ENCODE measurements around the gene TRABD2B. TPM values are rescaled to one million over a fixed set of nuclear protein-coding genes. Genes with fewer than 3 reads are reported as not detected.

The TRABD2B gene
- polyA plus RNA-seq, 1 donor: 3.0 TPM

DNA sequence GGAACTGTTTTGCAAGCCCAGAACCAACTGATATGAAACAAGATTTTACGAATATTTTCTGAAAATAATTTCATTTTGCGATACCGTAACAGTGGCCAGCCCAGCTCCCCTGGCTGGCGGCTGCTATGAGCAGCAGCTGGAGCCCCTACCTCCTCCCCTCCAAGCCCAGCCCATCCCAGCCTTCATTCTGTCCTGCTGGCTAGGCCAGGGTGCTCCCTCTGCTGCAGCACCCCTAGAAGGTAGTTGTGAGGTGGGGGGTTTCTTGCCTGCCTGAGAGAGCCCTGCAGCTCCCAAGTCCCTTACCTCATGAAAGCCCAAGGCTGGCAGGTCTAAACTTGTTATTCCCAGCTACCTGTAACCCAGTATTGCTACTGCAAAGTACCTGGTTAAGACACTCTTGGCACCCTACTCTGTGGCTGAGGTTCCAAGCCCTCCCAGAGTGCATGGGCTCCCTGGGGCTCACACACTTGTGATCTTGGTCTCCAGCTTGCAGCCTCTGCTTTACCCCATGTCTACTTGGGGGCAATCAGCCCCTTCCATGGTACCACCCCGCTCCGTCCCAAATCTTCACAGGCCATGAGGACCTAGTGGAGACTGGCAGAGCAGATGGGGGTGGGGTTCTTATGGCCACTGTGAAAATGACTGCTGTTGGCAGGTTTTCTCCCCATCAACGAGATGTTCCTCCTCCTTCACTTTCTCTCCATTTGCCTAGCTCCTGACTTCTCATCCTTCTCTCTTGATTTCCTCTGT is 239.8 kb downstream of the TRABD2B start:
- Histone ChIP-seq H3K27me3 (ENCODE audit: control insufficient read depth, insufficient read depth, low read length) (no peaks in the 10 kb centered on the region), H3K36me3 (ENCODE audit: control insufficient read depth, insufficient read depth, low read length) (no peaks in the 10 kb centered on the region), H3K27ac (ENCODE audit: low read length) (no peak overlapping the region), H3K9me3 (ENCODE audit: control insufficient read depth, low read depth, low read length) (no peaks in the 10 kb centered on the region), H3K4me1 (ENCODE audit: control insufficient read depth, insufficient read depth, low read length) (peaks cover 17% of the 10 kb centered on the region), H3K4me3 (ENCODE audit: low read length) (no peak overlapping the region)
- 60% methylated on average over 1 of the region's 7 CpGs for WGBS (ENCODE audit: insufficient coverage, low lambda C conversion rate)
- DNase-seq: no peak

DNA sequence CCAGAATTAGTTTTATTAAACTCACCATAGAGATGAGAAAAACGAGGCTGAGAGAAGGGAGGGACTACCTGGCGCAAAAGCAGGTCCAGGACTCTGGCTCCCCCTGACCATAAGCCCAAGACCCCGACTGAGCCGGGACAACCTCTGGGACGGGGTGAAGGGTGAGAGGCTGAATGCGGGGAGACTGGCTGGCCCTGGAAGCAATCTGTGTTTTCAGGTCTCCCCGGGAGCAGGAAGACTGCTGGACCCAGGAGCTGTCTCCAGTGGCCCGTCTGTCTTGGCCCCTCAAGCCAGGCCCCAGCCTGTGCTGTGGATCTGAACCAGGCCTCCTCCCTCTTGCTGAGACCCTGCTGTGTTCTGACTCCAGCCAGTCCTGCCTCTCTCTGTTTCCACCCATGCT is 240.8 kb downstream of the TRABD2B start:
- no peaks in the 10 kb centered on the region for H3K9me3 ChIP-seq (ENCODE audit: control insufficient read depth, low read depth, low read length)
- H3K4me3 ChIP-seq (ENCODE audit: low read length): no peak overlapping the region
- no peaks in the 10 kb centered on the region for H3K27me3 ChIP-seq (ENCODE audit: control insufficient read depth, insufficient read depth, low read length)
- H3K27ac ChIP-seq (ENCODE audit: low read length): no peak overlapping the region
- H3K4me1 ChIP-seq (ENCODE audit: control insufficient read depth, insufficient read depth, low read length): peaks cover 20% of the 10 kb centered on the region
- no CpG with 5 or more reads among the region's 8 CpGs for WGBS (ENCODE audit: insufficient coverage, low lambda C conversion rate)
- no peak for DNase-seq
- no peaks in the 10 kb centered on the region for H3K36me3 ChIP-seq (ENCODE audit: control insufficient read depth, insufficient read depth, low read length)

DNA sequence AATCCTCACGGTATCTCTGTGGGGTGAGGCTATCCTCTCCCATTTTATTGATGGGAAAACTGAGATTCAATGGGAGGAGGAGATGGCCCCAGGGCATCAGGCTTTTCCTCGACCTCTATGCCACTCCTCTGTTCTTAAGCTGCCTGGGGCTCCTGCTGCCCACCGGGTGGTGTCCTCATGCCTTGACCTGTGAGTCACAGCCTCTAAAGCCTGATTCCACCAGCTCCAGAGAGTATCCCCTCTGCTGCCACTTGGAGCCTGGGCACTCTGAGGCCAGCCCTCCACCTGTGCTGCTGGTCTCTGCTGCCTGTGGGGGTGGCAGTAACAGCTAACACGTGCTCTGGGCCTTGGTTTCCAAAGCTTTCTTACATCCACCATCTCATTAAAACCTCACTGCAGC is 241.2 kb downstream of the TRABD2B start:
- Histone ChIP-seq H3K4me3 (ENCODE audit: low read length) (no peak overlapping the region), H3K4me1 (ENCODE audit: control insufficient read depth, insufficient read depth, low read length) (peaks cover 20% of the 10 kb centered on the region), H3K36me3 (ENCODE audit: control insufficient read depth, insufficient read depth, low read length) (no peaks in the 10 kb centered on the region), H3K27me3 (ENCODE audit: control insufficient read depth, insufficient read depth, low read length) (no peaks in the 10 kb centered on the region), H3K27ac (ENCODE audit: low read length) (no peak overlapping the region), H3K9me3 (ENCODE audit: control insufficient read depth, low read depth, low read length) (no peaks in the 10 kb centered on the region)
- WGBS (ENCODE audit: insufficient coverage, low lambda C conversion rate): no CpG with 5 or more reads among the region's 4 CpGs
- no peak for DNase-seq

DNA sequence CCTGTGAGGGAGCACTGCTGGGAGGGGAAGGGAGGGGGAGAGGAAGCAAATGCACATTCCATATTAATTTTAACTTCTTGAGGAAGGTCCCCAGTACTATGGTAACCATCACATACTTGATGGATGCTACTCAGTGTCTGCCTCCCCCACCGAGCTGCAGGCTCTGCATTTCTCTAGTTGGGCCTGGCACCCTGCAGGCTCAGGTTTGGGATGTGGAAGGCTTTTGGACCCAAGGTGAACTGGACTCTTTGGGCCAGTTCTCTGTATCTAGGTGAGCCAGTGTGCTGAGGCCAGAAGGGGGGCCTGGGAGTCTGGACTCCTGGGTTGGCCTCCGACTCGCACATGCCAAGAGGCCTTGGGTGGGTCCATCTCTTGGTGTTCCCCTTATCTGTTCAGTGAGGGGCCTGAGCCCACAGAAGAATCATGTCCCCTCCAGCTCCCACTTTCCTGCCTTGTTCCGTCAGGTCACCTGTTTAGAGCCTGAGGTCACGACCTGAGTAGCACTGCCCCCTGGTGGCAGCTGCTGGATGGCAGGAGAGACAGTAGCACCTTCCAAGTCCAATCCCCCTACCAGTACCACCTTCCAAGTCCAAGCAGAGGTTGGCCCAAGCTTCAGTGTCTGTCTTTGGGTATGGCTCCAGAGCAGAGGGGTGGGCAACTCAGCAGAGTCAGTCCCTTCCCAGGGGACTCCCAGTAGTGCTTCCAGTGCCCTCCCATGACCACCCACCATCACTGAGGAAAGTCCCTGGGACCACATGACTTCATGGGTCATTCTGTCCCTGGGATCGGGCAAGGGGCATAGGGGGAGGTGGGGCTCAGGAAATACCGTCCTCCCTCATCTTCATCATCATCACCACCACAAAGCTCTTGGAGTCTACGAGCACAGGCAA is 241.8 kb downstream of the TRABD2B start:
- no peaks in the 10 kb centered on the region for H3K27me3 ChIP-seq (ENCODE audit: control insufficient read depth, insufficient read depth, low read length)
- WGBS (ENCODE audit: insufficient coverage, low lambda C conversion rate): no CpG with 5 or more reads among the region's 8 CpGs
- no peak overlapping the region for H3K4me3 ChIP-seq (ENCODE audit: low read length)
- peaks cover 20% of the 10 kb centered on the region for H3K4me1 ChIP-seq (ENCODE audit: control insufficient read depth, insufficient read depth, low read length)
- DNase-seq: peak in 1 of 2 donors; percentile 23
- H3K9me3 ChIP-seq (ENCODE audit: control insufficient read depth, low read depth, low read length): no peaks in the 10 kb centered on the region
- no peak overlapping the region for H3K27ac ChIP-seq (ENCODE audit: low read length)
- H3K36me3 ChIP-seq (ENCODE audit: control insufficient read depth, insufficient read depth, low read length): no peaks in the 10 kb centered on the region

DNA sequence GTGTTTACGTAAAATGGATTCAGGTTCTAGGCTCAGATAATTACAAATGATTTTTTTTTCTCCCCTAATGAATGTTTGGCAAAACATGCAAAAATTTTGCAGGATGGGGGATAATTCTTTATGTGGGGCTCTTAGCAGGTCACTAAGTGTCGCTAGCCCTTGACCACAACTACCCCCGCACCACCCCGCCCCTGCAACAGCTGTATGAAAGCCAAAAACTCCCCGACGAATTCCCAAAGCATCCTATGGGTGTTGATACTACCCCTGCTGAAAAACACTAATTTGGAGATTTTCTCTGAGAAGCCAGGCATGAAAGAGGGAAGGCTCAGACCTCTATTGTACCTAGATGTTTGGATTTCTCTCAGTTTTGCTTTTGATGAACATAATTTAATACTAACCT is 243.0 kb downstream of the TRABD2B start:
- no peak overlapping the region for H3K4me3 ChIP-seq (ENCODE audit: low read length)
- no peaks in the 10 kb centered on the region for H3K36me3 ChIP-seq (ENCODE audit: control insufficient read depth, insufficient read depth, low read length)
- H3K9me3 ChIP-seq (ENCODE audit: control insufficient read depth, low read depth, low read length): no peaks in the 10 kb centered on the region
- H3K4me1 ChIP-seq (ENCODE audit: control insufficient read depth, insufficient read depth, low read length): peaks cover 13% of the 10 kb centered on the region
- no peaks in the 10 kb centered on the region for H3K27me3 ChIP-seq (ENCODE audit: control insufficient read depth, insufficient read depth, low read length)
- WGBS (ENCODE audit: insufficient coverage, low lambda C conversion rate): no CpG with 5 or more reads among the region's 6 CpGs
- no peak overlapping the region for H3K27ac ChIP-seq (ENCODE audit: low read length)
- no peak for DNase-seq

DNA sequence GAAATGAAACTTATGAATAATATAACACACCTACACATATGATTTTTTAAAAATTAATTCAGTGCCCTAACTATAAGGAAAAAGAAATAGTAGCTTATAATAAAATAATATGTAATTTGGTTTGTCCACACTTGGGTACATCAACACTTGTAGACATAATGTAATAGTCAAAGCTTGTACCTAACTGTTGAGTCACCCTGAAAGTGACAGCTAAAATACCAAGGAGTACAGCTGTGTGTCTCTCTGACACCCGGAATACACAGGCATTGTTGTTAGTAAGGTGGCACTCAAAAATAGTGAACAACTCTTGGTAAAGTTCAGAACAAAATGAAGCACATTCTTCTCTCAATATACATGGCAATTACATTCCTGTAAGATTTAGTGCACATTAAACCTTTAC is 243.4 kb downstream of the TRABD2B start:
- H3K4me1 ChIP-seq (ENCODE audit: control insufficient read depth, insufficient read depth, low read length): peaks cover 10% of the 10 kb centered on the region
- no peak overlapping the region for H3K27ac ChIP-seq (ENCODE audit: low read length)
- DNase-seq: no peak
- H3K27me3 ChIP-seq (ENCODE audit: control insufficient read depth, insufficient read depth, low read length): no peaks in the 10 kb centered on the region
- H3K4me3 ChIP-seq (ENCODE audit: low read length): no peak overlapping the region
- H3K36me3 ChIP-seq (ENCODE audit: control insufficient read depth, insufficient read depth, low read length): no peaks in the 10 kb centered on the region
- H3K9me3 ChIP-seq (ENCODE audit: control insufficient read depth, low read depth, low read length): no peaks in the 10 kb centered on the region
- WGBS (ENCODE audit: insufficient coverage, low lambda C conversion rate): no CpG with 5 or more reads among the region's 1 CpG

DNA sequence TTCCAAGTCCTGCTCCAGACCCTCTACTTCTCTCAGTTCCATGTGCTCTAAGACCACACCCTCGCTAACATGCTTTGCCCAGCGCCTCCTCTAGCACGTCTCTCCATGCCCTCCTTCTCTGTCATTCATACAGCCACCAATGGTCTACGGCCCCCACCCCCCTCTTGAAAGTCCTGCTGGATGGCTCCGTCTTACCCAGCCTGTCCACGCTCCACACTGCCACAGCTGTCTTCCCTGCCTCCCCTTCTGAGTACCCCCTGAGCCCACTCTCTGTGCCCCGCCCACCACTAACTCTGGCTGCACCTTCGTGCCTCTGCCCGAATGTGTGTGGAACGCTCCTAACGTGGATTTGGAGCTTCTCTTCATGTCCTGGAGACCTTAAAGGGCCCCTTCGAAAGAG is 244.6 kb downstream of the TRABD2B start:
- H3K9me3 ChIP-seq (ENCODE audit: control insufficient read depth, low read depth, low read length): no peaks in the 10 kb centered on the region
- no peaks in the 10 kb centered on the region for H3K27me3 ChIP-seq (ENCODE audit: control insufficient read depth, insufficient read depth, low read length)
- no peak for DNase-seq
- H3K36me3 ChIP-seq (ENCODE audit: control insufficient read depth, insufficient read depth, low read length): no peaks in the 10 kb centered on the region
- no peak overlapping the region for H3K27ac ChIP-seq (ENCODE audit: low read length)
- peaks cover 3% of the 10 kb centered on the region for H3K4me1 ChIP-seq (ENCODE audit: control insufficient read depth, insufficient read depth, low read length)
- no peak overlapping the region for H3K4me3 ChIP-seq (ENCODE audit: low read length)
- WGBS (ENCODE audit: insufficient coverage, low lambda C conversion rate): no CpG with 5 or more reads among the region's 12 CpGs

DNA sequence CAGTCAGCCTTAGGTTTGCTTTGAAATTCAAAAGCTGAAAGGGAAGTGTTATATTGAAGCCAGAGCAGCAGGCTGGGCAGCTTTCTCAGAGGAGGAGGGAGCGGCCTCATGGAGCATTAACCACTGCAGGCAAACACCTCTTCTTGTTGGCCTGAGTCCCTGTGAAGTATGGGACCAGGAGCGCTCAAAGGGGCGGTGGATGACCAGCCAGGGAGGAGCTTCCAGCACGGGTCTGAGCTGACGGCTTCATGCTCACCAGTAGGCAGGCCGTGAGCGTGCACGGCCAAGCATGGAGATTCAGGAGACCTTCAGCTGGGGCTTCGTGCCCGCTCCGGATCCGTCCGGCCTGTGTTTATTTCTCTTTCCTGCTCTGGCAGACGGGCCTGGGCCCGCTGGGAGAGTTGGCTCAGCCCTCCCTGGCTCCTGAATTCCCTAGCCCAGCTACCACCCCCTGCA is 245.2 kb downstream of the TRABD2B start:
- no CpG with 5 or more reads among the region's 15 CpGs for WGBS (ENCODE audit: insufficient coverage, low lambda C conversion rate)

DNA sequence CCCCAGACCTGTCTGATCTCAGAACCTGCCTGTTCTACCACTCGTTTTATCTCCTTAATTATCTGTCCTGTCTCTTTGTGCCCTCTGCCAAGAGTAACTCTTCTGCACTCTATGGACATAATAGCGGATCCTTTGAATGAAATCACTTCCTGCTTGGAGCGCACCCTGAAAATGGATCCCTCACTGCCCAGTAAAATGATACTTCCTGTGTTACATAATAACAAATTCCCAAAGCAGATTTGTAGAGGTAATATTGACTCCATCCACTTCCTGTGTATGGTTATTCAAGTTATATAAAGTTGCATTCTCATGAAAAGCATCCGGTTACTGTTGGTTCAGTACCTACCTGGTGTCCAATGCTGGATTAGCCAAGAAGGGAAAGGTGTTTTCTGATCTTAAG is 246.0 kb downstream of the TRABD2B start:
- Histone ChIP-seq H3K4me3 (ENCODE audit: low read length) (no peak overlapping the region), H3K4me1 (ENCODE audit: control insufficient read depth, insufficient read depth, low read length) (peaks cover 3% of the 10 kb centered on the region), H3K27ac (ENCODE audit: low read length) (no peak overlapping the region), H3K36me3 (ENCODE audit: control insufficient read depth, insufficient read depth, low read length) (no peaks in the 10 kb centered on the region), H3K27me3 (ENCODE audit: control insufficient read depth, insufficient read depth, low read length) (no peaks in the 10 kb centered on the region), H3K9me3 (ENCODE audit: control insufficient read depth, low read depth, low read length) (no peaks in the 10 kb centered on the region)
- WGBS (ENCODE audit: insufficient coverage, low lambda C conversion rate): 100% methylated on average over 1 of the region's 4 CpGs
- peak in 1 of 2 donors; percentile 39 for DNase-seq

More for the DNA sequence above, 245.2 kb downstream of the TRABD2B start:
- Histone ChIP-seq H3K27me3 (ENCODE audit: control insufficient read depth, insufficient read depth, low read length) (no peaks in the 10 kb centered on the region), H3K36me3 (ENCODE audit: control insufficient read depth, insufficient read depth, low read length) (no peaks in the 10 kb centered on the region), H3K4me3 (ENCODE audit: low read length) (no peak overlapping the region), H3K4me1 (ENCODE audit: control insufficient read depth, insufficient read depth, low read length) (peaks cover 3% of the 10 kb centered on the region), H3K9me3 (ENCODE audit: control insufficient read depth, low read depth, low read length) (no peaks in the 10 kb centered on the region), H3K27ac (ENCODE audit: low read length) (no peak overlapping the region)
- peak in 1 of 2 donors; percentile 55 for DNase-seq

DNA sequence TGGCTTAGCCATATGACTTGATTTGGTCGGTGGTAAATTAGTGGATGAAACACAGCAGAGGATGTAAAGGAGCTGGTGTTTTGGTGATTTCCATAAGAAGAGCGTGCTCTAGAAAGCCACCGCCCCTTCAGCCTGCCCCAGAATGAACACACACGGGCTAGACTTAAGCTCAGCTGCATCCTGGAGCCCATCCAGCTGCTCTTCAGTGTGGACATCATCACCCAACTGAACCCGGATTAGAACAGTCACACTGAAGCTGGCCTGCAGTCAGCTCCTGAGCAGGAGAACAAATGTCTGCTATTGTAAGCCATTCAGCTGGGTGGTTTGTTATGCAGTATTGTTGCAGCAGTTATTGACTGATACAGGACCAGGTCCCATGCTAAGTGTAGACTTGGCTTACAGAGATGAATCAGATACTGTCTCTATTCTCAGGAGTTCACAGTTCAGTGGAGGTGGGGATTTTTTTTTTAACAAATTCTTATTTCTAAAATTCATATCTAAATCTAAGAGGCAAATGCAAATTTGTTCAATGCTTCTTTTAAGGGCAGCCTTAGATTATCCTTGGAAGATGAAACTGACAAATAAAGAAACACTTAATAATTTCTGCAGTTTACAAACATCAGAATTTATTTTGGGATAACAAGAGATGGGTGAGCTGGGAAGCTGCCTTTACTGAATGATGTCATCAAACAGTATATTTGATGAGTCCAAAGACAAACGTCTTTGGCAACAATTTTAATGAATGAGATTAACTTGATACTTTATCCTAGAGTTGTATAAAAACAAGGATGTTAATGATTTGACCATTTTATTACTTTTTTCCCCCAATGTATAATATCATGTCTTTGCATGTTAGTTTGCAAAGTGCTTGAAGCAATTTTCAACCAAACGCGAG is 251.2 kb downstream of the TRABD2B start:
- DNase-seq: no peak
- H3K27ac ChIP-seq (ENCODE audit: low read length): no peak overlapping the region
- H3K4me3 ChIP-seq (ENCODE audit: low read length): no peak overlapping the region
- no peaks in the 10 kb centered on the region for H3K36me3 ChIP-seq (ENCODE audit: control insufficient read depth, insufficient read depth, low read length)
- peaks cover 2% of the 10 kb centered on the region for H3K27me3 ChIP-seq (ENCODE audit: control insufficient read depth, insufficient read depth, low read length)
- no peaks in the 10 kb centered on the region for H3K9me3 ChIP-seq (ENCODE audit: control insufficient read depth, low read depth, low read length)
- H3K4me1 ChIP-seq (ENCODE audit: control insufficient read depth, insufficient read depth, low read length): no peaks in the 10 kb centered on the region
- WGBS (ENCODE audit: insufficient coverage, low lambda C conversion rate): no CpG with 5 or more reads among the region's 8 CpGs
